PC-3 (cell line): ENCODE measurements around the gene SCLY. TPM values are rescaled to one million over a fixed set of nuclear protein-coding genes. Genes with fewer than 3 reads are reported as not detected.

Experiments
- ATAC-seq: fragments of 200-7000 bp; cut with Tn5 transposase; 2 replicates; pipeline ENCODE4 v1.9.1; 2020; ENCODE audit warnings: mild to moderate bottlenecking, moderate library complexity
- BruUV-seq: library from RNA; stranded (reverse); fragments of 400-500 nt; replicated peaks from 2 replicates; lab custom pipeline; 2021; lab: Mats Ljungman, UMichigan
- CTCF ChIA-PET: fragments of 300-600 bp; sonication (Branson Sonifier 250); formaldehyde crosslinking; loops from one replicate; lab custom pipeline; 2022; ENCODE audit warnings: antibody characterized with exemption; lab: Charles Lee
- POLR2A ChIA-PET: fragments of 300-600 bp; sonication (Branson Sonifier 250); formaldehyde crosslinking; loops from one replicate; lab custom pipeline; 2022; ENCODE audit warnings: antibody characterized with exemption; ENCODE audit not compliant: unreplicated experiment; lab: Charles Lee
- DNase-seq: peaks from one replicate; pipeline ENCODE4 v3.0.0-alpha.2; 2015
- H2AFZ ChIP-seq: fragments of 300-600 bp; sonication (generic); 2 replicates; pipeline ENCODE4 v1.6.0; 2016; ENCODE audit warnings: antibody characterized with exemption, low read length
- H3F3A ChIP-seq: fragments of 300-600 bp; sonication (generic); one replicate; pipeline ENCODE4 v1.6.0; 2017; ENCODE audit warnings: antibody characterized with exemption, low read length, control low read depth, mild to moderate bottlenecking; ENCODE audit not compliant: unreplicated experiment
- H3K27ac ChIP-seq: fragments of 300-600 bp; sonication (generic); 2 replicates; pipeline ENCODE4 v1.5.1; 2016; ENCODE audit warnings: mild to moderate bottlenecking, low read length
- H3K27me3 ChIP-seq: fragments of 300-600 bp; sonication (generic); 2 replicates; pipeline ENCODE4 v1.6.1; 2016; ENCODE audit warnings: low read length, mixed read lengths
- H3K36me3 ChIP-seq: fragments of 300-600 bp; sonication (generic); 2 replicates; pipeline ENCODE4 v1.6.1; 2016; ENCODE audit warnings: low read depth, mixed run types, low read length, mixed read lengths
- H3K4me1 ChIP-seq: fragments of 300-600 bp; sonication (generic); 2 replicates; pipeline ENCODE4 v1.5.1; 2016; ENCODE audit warnings: low read length; ENCODE audit not compliant: insufficient read depth
- H3K4me2 ChIP-seq: fragments of 300-600 bp; sonication (generic); 2 replicates; pipeline ENCODE4 v1.6.0; 2016; ENCODE audit warnings: low read length
- H3K4me3 ChIP-seq: fragments of 300-600 bp; sonication (generic); 2 replicates; pipeline ENCODE4 v1.5.1; 2016; ENCODE audit warnings: mild to moderate bottlenecking, low read length, mixed read lengths
- H3K79me2 ChIP-seq: fragments of 300-600 bp; sonication (generic); 2 replicates; pipeline ENCODE4 v1.6.1; 2017; ENCODE audit warnings: low read length, mixed read lengths
- H3K9ac ChIP-seq: fragments of 300-600 bp; sonication (generic); 2 replicates; pipeline ENCODE4 v1.6.0; 2016; ENCODE audit warnings: mild to moderate bottlenecking, low read length
- H3K9me2 ChIP-seq: fragments of 300-600 bp; sonication (generic); replicated peaks from 2 replicates; pipeline ENCODE4 v1.6.1; 2016; ENCODE audit warnings: mixed run types, low read length, mixed read lengths
- H3K9me3 ChIP-seq: fragments of 300-600 bp; sonication (generic); 2 replicates; pipeline ENCODE4 v1.6.1; 2016; ENCODE audit warnings: low read length, mixed read lengths
- H4K20me1 ChIP-seq: fragments of 300-600 bp; sonication (generic); 2 replicates; pipeline ENCODE4 v1.6.1; 2016; ENCODE audit warnings: low read length, mixed read lengths
- CTCF ChIP-seq: fragments of 300-600 bp; sonication (generic); conservative IDR thresholded peaks from 2 replicates; pipeline ENCODE4 v1.5.1; 2017; ENCODE audit warnings: antibody characterized with exemption, low read depth, mild to moderate bottlenecking, low read length
- EZH2 ChIP-seq: fragments of 300-600 bp; sonication (generic); IDR thresholded peaks from one replicate; pipeline ENCODE4 v1.6.1; 2017; ENCODE audit warnings: antibody characterized with exemption, mild to moderate bottlenecking, low read length; ENCODE audit not compliant: unreplicated experiment
- EZH2phosphoT487 ChIP-seq: fragments of 300-600 bp; sonication (generic); IDR thresholded peaks from 2 replicates; pipeline ENCODE4 v1.6.1; 2018; ENCODE audit warnings: mild to moderate bottlenecking, antibody characterized with exemption, low read length, borderline replicate concordance
- intact Hi-C: fragments of 100-400 bp; cut with micrococcal nuclease; formaldehyde crosslinking; loops from 2 replicates; pipeline ENCODE4 v1.9.0; 2023
- total RNA-seq: library from RNA; depleted of rRNA; stranded (reverse); fragments of >200 nt; gene quantifications from 2 replicates; pipeline ENCODE4 v1.2.3, GENCODE V29; 2014; rRNA removed

The SCLY gene
- total RNA-seq, 1 experiment from 2014 or later, result 23.1 TPM

GRCh38 chr2:238146884-238147544 is 86.2 kb downstream of the SCLY start:
- Histone ChIP-seq H4K20me1 (no peaks in the 10 kb centered on the region), H3F3A (no peaks in the 10 kb centered on the region), H3K36me3 (no peaks in the 10 kb centered on the region), H3K4me3 (no peak overlapping the region), H2AFZ (no peak overlapping the region), H3K9ac (no peak overlapping the region), H3K27me3 (no peaks in the 10 kb centered on the region), H3K9me3 (no peaks in the 10 kb centered on the region), H3K79me2 (no peaks in the 10 kb centered on the region), H3K4me1 (peaks cover 21% of the 10 kb centered on the region), H3K9me2 (no peaks in the 10 kb centered on the region), H3K4me2 (no peak overlapping the region), H3K27ac (no peak overlapping the region)
- no peak for DNase-seq
- CTCF ChIA-PET, result interaction anchor here (0.7 kb wide), 1 partner anchor 10 kb away, joined by 3 read pairs; no protein-coding TSS in a partner anchor
- no peak for ATAC-seq
- no peak for TF ChIP-seq EZH2phosphoT487
- TF ChIP-seq EZH2, result no peak
- no peak for TF ChIP-seq CTCF
- POLR2A ChIA-PET, result no interaction called here
- BruUV-seq, result no TSS peak
- intact Hi-C loops, result no loop called here

- Histone ChIP-seq H3K27ac (no peak overlapping the region), H3K4me3 (no peak overlapping the region), H3K9me2 (no peaks in the 10 kb centered on the region), H3K9me3 (no peaks in the 10 kb centered on the region), H3K9ac (no peak overlapping the region), H3K4me2 (no peak overlapping the region), H3K79me2 (no peaks in the 10 kb centered on the region), H3K36me3 (no peaks in the 10 kb centered on the region), H2AFZ (no peak overlapping the region), H3K27me3 (no peaks in the 10 kb centered on the region), H3K4me1 (peaks cover 2% of the 10 kb centered on the region), H4K20me1 (no peaks in the 10 kb centered on the region), H3F3A (no peaks in the 10 kb centered on the region)
- no TSS peak for BruUV-seq
- POLR2A ChIA-PET, result no interaction called here
- TF ChIP-seq CTCF (no peak), EZH2phosphoT487 (no peak), EZH2 (no peak)
- DNase-seq (no peak), ATAC-seq (no peak)
- CTCF ChIA-PET, result no interaction called here
- intact Hi-C loops, result no loop called here
These were observed 88.2 kb downstream of the SCLY start for GRCh38 chr2:238148981-238149380.

Other genes with a start within 250 kb of the SCLY start
- 210 and 248 TPM in 2 replicates for gene RAMP1, start 201.4 kb upstream of the SCLY start, total RNA-seq
- 37.5 and 57.8 TPM in 2 replicates for gene UBE2F, start 94.0 kb upstream of the SCLY start, total RNA-seq
- not detected in 2 replicates for gene ESPNL, start 39.3 kb downstream of the SCLY start, total RNA-seq
- not detected in 2 replicates for gene KLHL30, start 77.7 kb downstream of the SCLY start, total RNA-seq
- 7.4 and 8.5 TPM in 2 replicates for gene ERFE, start 98.0 kb downstream of the SCLY start, total RNA-seq
- gene ILKAP, start 142.7 kb downstream of the SCLY start, total RNA-seq, result 28.7 and 30.7 TPM in 2 replicates
- 9.8 and 19.6 TPM in 2 replicates for gene HES6, start 179.0 kb downstream of the SCLY start, total RNA-seq
- 8.6 and 13.0 TPM in 2 replicates for gene PER2, start 227.6 kb downstream of the SCLY start, total RNA-seq